MM.1S (cell line): ENCODE results near the gene CROT.

Source experiments
- CTCF ChIP-seq: fragments of 300-600 bp; sonication (generic); IDR thresholded peaks from 2 replicates; pipeline ENCODE4 v1.5.1; 2016; ENCODE audit warnings: antibody characterized with exemption, low read length, mixed read lengths
- EZH2 ChIP-seq: fragments of 300-600 bp; sonication (generic); optimal IDR thresholded peaks from 2 replicates; pipeline ENCODE3; 2017; ENCODE audit warnings: low read depth, mild to moderate bottlenecking, antibody characterized with exemption, low read length, mixed read lengths
- EZH2phosphoT487 ChIP-seq: fragments of 300-600 bp; sonication (generic); IDR thresholded peaks from 2 replicates; pipeline ENCODE4 v1.6.1; 2018; ENCODE audit warnings: antibody characterized with exemption, low read length

- TF ChIP-seq CTCF (no peak), EZH2 (no peak), EZH2phosphoT487 (no peak)
Observed at GRCh38 chr7:87347664-87348063, 2.2 kb downstream of the CROT start.
